ENCODE data around the gene KIF25.
A peak's percentile ranks its signal among the peaks of the same experiment; 100 is the strongest.
"Not testable (repeated sequence)": the region's sequence is repeated elsewhere in the genome, so short reads cannot be mapped to it uniquely, and the experiment has no call there.

Gene KIF25

DNA sequence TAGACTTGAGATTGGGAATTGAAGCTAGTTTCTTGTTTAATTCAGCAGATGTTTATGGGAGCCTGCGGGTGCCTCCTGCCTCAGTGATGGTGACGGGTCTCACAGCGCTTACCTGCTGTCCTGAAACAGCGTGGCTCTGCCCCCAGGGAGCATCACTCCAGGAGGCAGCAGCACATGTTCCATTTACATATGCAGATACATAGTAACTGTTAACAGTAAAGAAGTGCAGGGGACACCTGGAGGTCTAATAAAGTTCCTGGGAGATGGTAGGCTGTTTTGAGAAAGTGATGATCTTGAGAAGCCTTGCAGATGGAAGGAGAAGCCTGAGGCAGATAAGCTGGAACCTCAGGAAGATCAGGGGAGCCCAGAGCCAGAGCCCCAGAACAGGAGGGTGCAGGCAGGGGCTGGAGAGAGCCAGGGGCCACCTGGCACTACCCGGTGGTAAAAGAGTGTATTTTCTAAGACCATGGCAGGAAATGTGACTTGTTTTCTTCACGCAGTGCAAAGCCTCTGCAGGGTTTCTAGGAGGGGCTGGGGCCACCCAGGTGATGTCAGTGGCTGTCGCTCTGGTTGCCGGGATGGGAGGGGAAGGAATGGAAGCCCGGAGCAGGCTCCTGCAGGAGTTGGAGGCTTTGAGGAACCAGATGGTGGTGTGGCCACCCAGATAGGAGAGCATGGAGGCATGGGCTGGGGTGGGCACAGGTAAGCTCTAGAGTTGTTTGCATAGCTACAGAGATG is 24.2 kb upstream of the KIF25 start:
- Histone ChIP-seq H3K36me3 (ENCODE audit: control insufficient read depth in 2 of 2, insufficient read depth in 2 of 2, low read length in 2 of 2) (peaks cover 19 to 22% of the 10 kb centered on the region in 2 donors), H3K27me3 (ENCODE audit: control insufficient read depth in 2 of 2, insufficient read depth in 2 of 2, low read length in 2 of 2) (no peaks in the 10 kb centered on the region), H3K9ac (ENCODE audit: low read depth in 1 of 2, low read length in 2 of 2) (no peak overlapping the region), H3K4me3 (ENCODE audit: low read length in 2 of 2) (no peak overlapping the region), H3K4me1 (ENCODE audit: control insufficient read depth in 2 of 2, insufficient read depth in 2 of 2, low read length in 2 of 2) (peaks cover 8 to 9% of the 10 kb centered on the region in 2 donors), H3K9me3 (ENCODE audit: control insufficient read depth in 2 of 2, low read length in 2 of 2) (no peaks in the 10 kb centered on the region), H3K27ac (ENCODE audit: low read depth in 2 of 2, low read length in 2 of 2) (no peak overlapping the region)

DNA sequence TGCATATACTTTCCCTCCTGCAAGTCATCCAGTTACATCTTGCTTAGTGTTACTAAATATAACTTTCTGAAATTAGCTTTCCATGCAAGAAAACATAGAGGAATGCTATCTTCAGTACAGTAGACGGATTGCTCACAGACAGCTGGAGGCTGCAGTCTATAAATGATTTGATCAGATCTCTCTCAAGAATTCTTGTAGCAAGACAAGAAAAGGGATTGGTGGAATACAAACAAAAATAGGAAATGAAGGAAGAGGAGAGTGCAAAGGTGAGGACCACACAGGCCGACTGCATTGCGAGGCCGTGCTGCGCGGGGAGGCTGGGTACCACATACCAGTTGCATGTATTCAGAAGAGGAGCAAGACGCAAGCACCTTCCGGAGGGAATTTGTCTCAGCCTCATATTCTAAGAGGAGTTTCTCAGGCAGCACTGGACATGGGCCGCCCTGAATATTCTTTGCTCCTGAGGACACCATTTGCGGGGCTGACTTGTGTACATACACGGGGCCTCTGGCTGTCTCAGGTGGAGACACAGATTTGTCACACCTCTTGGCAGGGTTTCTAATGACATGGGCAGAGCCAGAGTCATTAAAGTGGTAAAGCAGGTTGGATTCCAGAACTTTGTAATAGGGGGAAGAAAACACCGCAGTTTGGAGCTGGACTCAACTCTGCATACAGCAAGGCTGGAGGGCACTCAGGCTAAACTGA is 22.7 kb upstream of the KIF25 start:
- no peaks in the 10 kb centered on the region for H3K27me3 ChIP-seq (ENCODE audit: control insufficient read depth in 2 of 2, insufficient read depth in 2 of 2, low read length in 2 of 2)
- H3K27ac ChIP-seq (ENCODE audit: low read depth in 2 of 2, low read length in 2 of 2), result peak overlapping the region; percentile 62
- peaks cover 12 to 13% of the 10 kb centered on the region in 2 donors for H3K36me3 ChIP-seq (ENCODE audit: control insufficient read depth in 2 of 2, insufficient read depth in 2 of 2, low read length in 2 of 2)
- peak overlapping the region; percentile 36 to 42 for H3K9ac ChIP-seq (ENCODE audit: low read depth in 1 of 2, low read length in 2 of 2)
- H3K4me3 ChIP-seq (ENCODE audit: low read length in 2 of 2), result peak overlapping the region; percentile 35 to 44
- H3K9me3 ChIP-seq (ENCODE audit: control insufficient read depth in 2 of 2, low read length in 2 of 2), result no peaks in the 10 kb centered on the region
- peaks cover 8 to 9% of the 10 kb centered on the region in 2 donors for H3K4me1 ChIP-seq (ENCODE audit: control insufficient read depth in 2 of 2, insufficient read depth in 2 of 2, low read length in 2 of 2)

DNA sequence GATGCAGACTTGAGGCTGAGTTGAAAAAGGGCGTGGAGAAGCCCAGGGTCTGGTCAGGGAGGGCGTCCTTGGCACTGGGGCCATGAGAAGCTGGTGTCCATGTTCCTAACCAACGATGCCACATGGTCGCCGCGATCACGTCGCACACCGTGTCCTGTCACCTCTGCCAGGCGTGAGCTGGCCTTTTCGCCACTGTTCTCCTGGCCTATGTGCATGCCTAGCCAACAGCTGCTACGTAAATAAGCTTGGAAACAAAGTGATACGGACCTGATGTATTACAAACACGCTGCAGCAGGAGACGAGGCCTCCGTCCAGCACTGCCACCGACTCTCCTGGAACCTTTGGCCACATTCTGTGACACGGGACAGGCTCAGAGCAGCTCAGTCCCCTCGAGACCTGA is 22.0 kb upstream of the KIF25 start:
- no peaks in the 10 kb centered on the region for H3K9me3 ChIP-seq (ENCODE audit: control insufficient read depth in 2 of 2, low read length in 2 of 2)
- peak overlapping the region; percentile 62 for H3K27ac ChIP-seq (ENCODE audit: low read depth in 2 of 2, low read length in 2 of 2)

DNA sequence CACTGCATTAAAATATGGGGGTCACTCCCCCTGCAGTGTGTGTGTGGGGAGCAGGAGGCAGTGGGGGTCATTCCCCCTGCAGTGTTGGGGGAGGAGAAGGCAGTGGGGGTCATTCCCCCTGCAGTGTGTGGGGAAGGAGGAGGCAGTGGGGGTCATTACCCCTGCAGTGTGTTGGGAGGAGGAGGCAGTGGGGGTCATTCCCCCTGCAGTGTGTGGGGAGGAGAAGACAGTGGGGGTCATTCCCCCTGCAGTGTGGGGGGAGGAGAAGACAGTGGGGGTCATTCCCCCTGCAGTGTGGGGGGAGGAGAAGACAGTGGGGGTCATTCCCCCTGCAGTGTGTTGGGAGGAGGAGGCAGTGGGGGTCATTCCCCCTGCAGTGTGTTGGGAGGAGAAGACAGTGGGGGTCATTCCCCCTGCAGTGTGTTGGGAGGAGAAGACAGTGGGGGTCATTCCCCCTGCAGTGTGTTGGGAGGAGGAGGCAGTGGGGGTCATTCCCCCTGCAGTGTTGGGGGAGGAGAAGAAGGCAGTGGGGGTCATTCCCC is 21.3 kb upstream of the KIF25 start:
- not testable (repeated sequence) for H3K4me1 ChIP-seq (ENCODE audit: control insufficient read depth in 2 of 2, insufficient read depth in 2 of 2, low read length in 2 of 2); H3K27ac ChIP-seq (ENCODE audit: low read depth in 2 of 2, low read length in 2 of 2); H3K4me3 ChIP-seq (ENCODE audit: low read length in 2 of 2); H3K36me3 ChIP-seq (ENCODE audit: control insufficient read depth in 2 of 2, insufficient read depth in 2 of 2, low read length in 2 of 2); H3K9me3 ChIP-seq (ENCODE audit: control insufficient read depth in 2 of 2, low read length in 2 of 2); H3K27me3 ChIP-seq (ENCODE audit: control insufficient read depth in 2 of 2, insufficient read depth in 2 of 2, low read length in 2 of 2); H3K9ac ChIP-seq (ENCODE audit: low read depth in 1 of 2, low read length in 2 of 2)

More for the DNA sequence above, 22.0 kb upstream of the KIF25 start:
- Histone ChIP-seq H3K36me3 (ENCODE audit: control insufficient read depth in 2 of 2, insufficient read depth in 2 of 2, low read length in 2 of 2) (peaks cover 7 to 13% of the 10 kb centered on the region in 2 donors), H3K27me3 (ENCODE audit: control insufficient read depth in 2 of 2, insufficient read depth in 2 of 2, low read length in 2 of 2) (no peaks in the 10 kb centered on the region), H3K9ac (ENCODE audit: low read depth in 1 of 2, low read length in 2 of 2) (peak overlapping the region in 1 of 2 donors; percentile 26), H3K4me3 (ENCODE audit: low read length in 2 of 2) (no peak overlapping the region), H3K4me1 (ENCODE audit: control insufficient read depth in 2 of 2, insufficient read depth in 2 of 2, low read length in 2 of 2) (peaks cover 8 to 9% of the 10 kb centered on the region in 2 donors)

DNA sequence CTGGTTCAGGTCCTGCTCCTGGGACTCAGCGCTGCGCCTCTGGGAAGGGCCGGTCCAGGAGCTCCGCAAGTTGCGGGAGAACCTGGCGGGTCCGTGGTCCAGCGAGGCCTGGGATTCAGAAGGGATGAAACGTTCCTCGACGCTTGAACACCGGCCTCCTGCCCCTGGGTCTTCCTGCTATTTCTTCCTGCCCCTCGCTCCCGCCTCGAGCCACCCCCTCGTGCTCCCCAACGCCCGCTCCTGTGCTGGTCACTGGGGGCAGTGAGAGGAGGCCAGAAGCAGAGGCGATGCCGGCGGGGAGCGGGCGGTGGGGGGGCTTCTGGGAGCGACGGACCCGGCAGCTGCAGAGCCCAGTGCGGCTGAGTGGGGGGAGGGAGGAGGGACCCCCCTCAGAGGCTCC is 20.8 kb upstream of the KIF25 start:
- H3K4me3 ChIP-seq (ENCODE audit: low read length in 2 of 2), result no peak overlapping the region
- no peaks in the 10 kb centered on the region for H3K27me3 ChIP-seq (ENCODE audit: control insufficient read depth in 2 of 2, insufficient read depth in 2 of 2, low read length in 2 of 2)
- H3K9me3 ChIP-seq (ENCODE audit: control insufficient read depth in 2 of 2, low read length in 2 of 2), result no peaks in the 10 kb centered on the region

DNA sequence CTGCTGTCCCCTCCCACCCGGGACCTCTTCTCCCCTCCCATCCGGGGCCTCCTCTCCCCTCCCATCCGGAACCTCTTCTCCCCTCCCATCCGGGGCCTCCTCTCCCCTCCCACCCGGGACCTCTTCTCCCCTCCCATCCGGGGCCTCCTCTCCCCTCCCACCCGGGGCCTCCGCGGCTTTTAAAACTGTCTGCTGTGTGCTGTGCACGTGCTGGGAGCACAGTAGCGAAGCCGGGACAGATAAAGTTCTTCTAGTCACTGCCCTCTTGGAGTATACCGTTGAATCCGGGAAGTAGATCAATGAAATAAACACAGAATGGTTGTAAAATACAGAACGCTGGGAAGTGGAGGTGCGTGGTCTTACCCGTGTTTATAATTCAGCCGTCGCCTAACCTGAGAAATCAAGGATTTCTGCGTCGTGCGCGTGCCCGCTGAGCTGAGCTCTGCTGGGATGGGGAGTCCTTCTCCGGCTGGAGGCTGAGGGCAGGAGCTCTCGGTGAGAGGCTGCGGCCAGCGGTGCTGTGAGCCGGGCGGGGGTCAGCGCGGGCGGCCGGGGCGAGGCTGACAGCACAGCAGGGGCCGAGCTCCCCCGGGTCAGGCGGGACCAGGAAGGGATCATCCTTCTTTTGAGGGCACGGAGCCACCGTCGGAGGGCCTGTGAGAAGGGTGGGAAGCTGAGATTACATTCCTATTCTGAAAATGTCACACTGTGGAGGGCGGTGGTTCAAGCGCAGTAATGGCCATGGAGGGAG is 19.6 kb upstream of the KIF25 start:
- no peak overlapping the region for H3K4me3 ChIP-seq (ENCODE audit: low read length in 2 of 2)
- H3K9me3 ChIP-seq (ENCODE audit: control insufficient read depth in 2 of 2, low read length in 2 of 2), result no peaks in the 10 kb centered on the region
- H3K27me3 ChIP-seq (ENCODE audit: control insufficient read depth in 2 of 2, insufficient read depth in 2 of 2, low read length in 2 of 2), result no peaks in the 10 kb centered on the region
- H3K27ac ChIP-seq (ENCODE audit: low read depth in 2 of 2, low read length in 2 of 2), result no peak overlapping the region
- peaks cover 8 to 9% of the 10 kb centered on the region in 2 donors for H3K4me1 ChIP-seq (ENCODE audit: control insufficient read depth in 2 of 2, insufficient read depth in 2 of 2, low read length in 2 of 2)
- no peak overlapping the region for H3K9ac ChIP-seq (ENCODE audit: low read depth in 1 of 2, low read length in 2 of 2)
- H3K36me3 ChIP-seq (ENCODE audit: control insufficient read depth in 2 of 2, insufficient read depth in 2 of 2, low read length in 2 of 2), result no peaks in the 10 kb centered on the region

More for the DNA sequence above, 20.8 kb upstream of the KIF25 start:
- Histone ChIP-seq H3K4me1 (ENCODE audit: control insufficient read depth in 2 of 2, insufficient read depth in 2 of 2, low read length in 2 of 2) (peaks cover 8 to 9% of the 10 kb centered on the region in 2 donors), H3K36me3 (ENCODE audit: control insufficient read depth in 2 of 2, insufficient read depth in 2 of 2, low read length in 2 of 2) (peaks cover 2 to 4% of the 10 kb centered on the region in 2 donors), H3K27ac (ENCODE audit: low read depth in 2 of 2, low read length in 2 of 2) (no peak overlapping the region), H3K9ac (ENCODE audit: low read depth in 1 of 2, low read length in 2 of 2) (no peak overlapping the region)

DNA sequence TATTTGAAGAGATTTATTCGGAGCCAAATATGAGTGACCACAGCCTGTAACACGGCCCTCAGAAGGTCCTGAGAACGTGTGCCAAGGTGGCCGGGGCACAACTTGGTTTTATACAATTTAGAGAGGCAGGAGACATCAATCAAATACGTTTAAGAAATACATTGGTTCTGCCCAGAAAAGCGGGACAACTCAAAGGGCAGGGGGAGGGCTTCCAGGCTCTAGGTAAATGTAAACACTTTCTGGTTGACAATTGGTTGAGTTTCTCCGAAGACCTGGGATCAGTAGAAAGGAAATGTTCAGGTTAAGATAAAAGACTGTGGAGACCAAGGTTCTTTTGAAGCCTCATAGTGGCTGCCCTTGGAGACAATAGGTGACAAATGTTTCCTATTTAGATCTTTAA is 18.9 kb upstream of the KIF25 start:
- H3K4me1 ChIP-seq (ENCODE audit: control insufficient read depth in 2 of 2, insufficient read depth in 2 of 2, low read length in 2 of 2), result peaks cover 8 to 9% of the 10 kb centered on the region in 2 donors
- H3K4me3 ChIP-seq (ENCODE audit: low read length in 2 of 2), result no peak overlapping the region
- no peak overlapping the region for H3K27ac ChIP-seq (ENCODE audit: low read depth in 2 of 2, low read length in 2 of 2)
- H3K9me3 ChIP-seq (ENCODE audit: control insufficient read depth in 2 of 2, low read length in 2 of 2), result no peaks in the 10 kb centered on the region
- no peaks in the 10 kb centered on the region for H3K36me3 ChIP-seq (ENCODE audit: control insufficient read depth in 2 of 2, insufficient read depth in 2 of 2, low read length in 2 of 2)
- H3K9ac ChIP-seq (ENCODE audit: low read depth in 1 of 2, low read length in 2 of 2), result no peak overlapping the region
- H3K27me3 ChIP-seq (ENCODE audit: control insufficient read depth in 2 of 2, insufficient read depth in 2 of 2, low read length in 2 of 2), result no peaks in the 10 kb centered on the region

DNA sequence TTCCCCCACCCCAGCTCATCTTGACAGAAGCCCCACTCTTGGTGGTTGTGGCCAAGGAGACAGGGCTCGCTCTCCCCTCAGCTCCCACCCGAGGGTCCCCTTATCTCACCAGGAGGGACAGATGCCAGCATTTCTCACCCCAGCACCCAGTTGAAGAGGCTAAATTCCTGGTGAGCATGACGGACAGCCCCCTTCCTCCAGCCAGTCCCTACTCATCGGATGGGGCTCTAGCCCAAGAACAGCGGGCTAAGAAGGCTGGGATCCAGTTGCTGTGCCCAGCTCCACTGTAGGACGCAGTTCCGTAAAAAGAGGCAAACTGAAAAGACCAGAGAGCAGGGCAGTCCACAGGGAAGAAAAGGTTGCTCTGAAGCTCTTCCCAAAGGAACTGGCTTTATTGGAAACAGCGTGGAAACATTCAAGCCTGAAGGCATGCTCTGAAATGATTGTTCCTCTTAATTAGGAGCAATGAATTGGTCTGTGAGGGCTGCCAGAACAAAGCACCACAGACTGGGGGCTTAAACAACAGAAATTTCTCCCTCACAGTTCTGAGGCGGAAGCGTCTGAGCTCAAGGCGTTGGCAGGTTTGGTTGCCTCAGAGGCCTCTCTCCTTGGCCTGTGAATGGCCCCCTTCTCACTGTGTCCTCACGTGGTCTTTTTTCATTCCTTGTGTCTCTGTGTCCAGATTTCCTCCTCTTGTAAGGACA is 17.9 kb upstream of the KIF25 start:
- no peak overlapping the region for H3K9ac ChIP-seq (ENCODE audit: low read depth in 1 of 2, low read length in 2 of 2)
- no peaks in the 10 kb centered on the region for H3K9me3 ChIP-seq (ENCODE audit: control insufficient read depth in 2 of 2, low read length in 2 of 2)
- no peaks in the 10 kb centered on the region for H3K27me3 ChIP-seq (ENCODE audit: control insufficient read depth in 2 of 2, insufficient read depth in 2 of 2, low read length in 2 of 2)

DNA sequence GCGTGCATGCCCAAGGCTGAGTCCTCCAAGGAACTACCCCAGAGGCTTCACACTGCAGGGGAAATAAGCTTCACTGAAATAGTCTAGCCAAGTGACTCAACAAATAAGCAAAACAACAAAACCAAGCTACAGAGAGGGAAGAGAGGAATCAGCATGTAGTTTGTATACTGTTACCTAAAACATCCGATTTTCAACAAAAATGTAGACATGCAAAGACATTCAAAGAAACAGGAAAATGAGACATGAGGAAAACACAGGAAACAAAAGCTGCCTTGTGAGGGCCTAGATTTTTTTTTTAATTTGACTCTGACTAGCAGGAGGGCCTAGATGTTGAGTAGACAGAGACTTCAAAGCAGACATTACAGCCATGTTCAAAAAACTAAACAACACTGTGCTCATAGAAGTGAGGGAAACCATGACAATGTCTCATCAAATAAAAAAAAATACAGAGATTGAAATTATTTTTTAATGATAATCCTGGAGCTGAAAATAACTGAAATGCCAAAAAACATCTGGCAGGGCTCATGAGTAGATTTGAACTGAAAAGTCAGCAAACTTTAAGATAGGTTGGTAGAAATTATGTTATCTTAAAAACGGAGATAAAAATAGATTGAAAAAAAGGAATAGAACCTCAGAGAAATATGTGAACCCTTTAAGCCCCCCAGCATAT is 16.4 kb upstream of the KIF25 start:
- Histone ChIP-seq H3K36me3 (ENCODE audit: control insufficient read depth in 2 of 2, insufficient read depth in 2 of 2, low read length in 2 of 2) (no peaks in the 10 kb centered on the region), H3K27ac (ENCODE audit: low read depth in 2 of 2, low read length in 2 of 2) (no peak overlapping the region), H3K9me3 (ENCODE audit: control insufficient read depth in 2 of 2, low read length in 2 of 2) (no peaks in the 10 kb centered on the region), H3K4me3 (ENCODE audit: low read length in 2 of 2) (no peak overlapping the region), H3K27me3 (ENCODE audit: control insufficient read depth in 2 of 2, insufficient read depth in 2 of 2, low read length in 2 of 2) (no peaks in the 10 kb centered on the region), H3K9ac (ENCODE audit: low read depth in 1 of 2, low read length in 2 of 2) (no peak overlapping the region), H3K4me1 (ENCODE audit: control insufficient read depth in 2 of 2, insufficient read depth in 2 of 2, low read length in 2 of 2) (no peaks in the 10 kb centered on the region)

More for the DNA sequence above, 17.9 kb upstream of the KIF25 start:
- H3K27ac ChIP-seq (ENCODE audit: low read depth in 2 of 2, low read length in 2 of 2), result no peak overlapping the region
- peaks cover 8 to 9% of the 10 kb centered on the region in 2 donors for H3K4me1 ChIP-seq (ENCODE audit: control insufficient read depth in 2 of 2, insufficient read depth in 2 of 2, low read length in 2 of 2)
- no peaks in the 10 kb centered on the region for H3K36me3 ChIP-seq (ENCODE audit: control insufficient read depth in 2 of 2, insufficient read depth in 2 of 2, low read length in 2 of 2)
- no peak overlapping the region for H3K4me3 ChIP-seq (ENCODE audit: low read length in 2 of 2)
